HG03095 (cell line): Measurements from ENCODE around the gene KCNIP2.

Experiments used
- ATAC-seq: cut with Tn5 transposase; IDR thresholded peaks from one replicate; pipeline ENCODE4 v1.9.1; 2021; ENCODE audit warnings: moderate library complexity; ENCODE audit not compliant: unreplicated experiment

KCNIP2 gene

DNA sequence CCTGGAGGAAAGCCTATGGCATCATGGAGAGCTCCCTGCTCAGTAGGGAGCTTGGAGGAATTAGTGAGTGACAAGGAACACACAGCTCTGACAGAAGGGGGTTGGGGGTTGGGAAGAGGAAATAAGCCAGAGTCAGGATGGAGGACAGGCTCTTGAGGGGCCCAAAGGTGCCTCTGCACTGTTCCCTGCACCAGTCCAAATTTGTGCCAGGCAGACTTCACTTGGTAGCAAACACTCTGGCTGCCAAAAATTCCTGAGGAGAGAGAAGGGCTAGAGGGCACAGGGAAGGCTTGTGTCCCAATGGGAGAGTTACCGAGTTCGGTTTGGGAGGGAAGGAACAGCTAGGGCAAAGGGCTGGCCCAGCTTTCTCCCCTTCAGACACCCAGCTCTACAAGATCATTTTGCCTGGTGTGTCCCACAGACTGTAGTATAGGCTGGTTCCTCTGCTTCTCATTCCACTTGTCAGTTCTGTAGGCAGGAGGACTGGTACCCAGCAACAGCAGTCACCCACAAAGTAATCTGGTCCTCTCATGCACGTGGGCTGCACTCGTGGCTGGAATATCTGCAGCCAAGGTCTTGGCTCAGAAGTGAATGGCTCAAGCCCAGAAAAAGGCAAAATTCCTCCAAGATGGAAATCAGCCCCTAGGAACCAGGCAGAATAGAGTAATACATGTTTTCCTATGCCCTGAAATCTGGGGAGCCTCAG, 8.0 kb upstream of the KCNIP2 start:
- no peak for ATAC-seq

- ATAC-seq: no peak
Measured at GRCh38 chr10:101850749-101851148, 7.1 kb upstream of the KCNIP2 start.

DNA sequence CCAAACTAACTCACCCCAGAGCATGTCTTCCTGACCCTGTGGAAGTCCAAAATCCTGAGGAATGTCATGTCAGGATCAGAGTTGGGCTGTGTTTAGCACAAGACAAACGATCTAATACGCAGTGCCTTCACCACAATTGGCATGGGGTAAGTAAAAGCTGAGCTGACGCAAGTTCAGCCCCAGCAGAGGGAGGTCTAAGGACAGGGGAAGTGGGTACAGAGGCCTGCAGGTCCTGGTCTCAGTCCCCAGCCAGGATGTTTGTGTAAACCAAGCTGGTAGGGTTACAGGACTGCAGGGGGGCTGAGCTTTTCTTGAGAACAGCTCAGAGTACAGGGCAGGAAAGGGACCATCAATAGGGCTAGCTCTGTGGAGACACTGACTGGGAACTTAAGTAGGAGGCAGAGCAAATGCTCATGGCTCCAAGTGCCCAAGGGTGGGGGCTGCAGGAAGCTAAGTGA, 5.3 kb upstream of the KCNIP2 start:
- ATAC-seq: no peak

- ATAC-seq: no peak
Measured at GRCh38 chr10:101848408-101848807, 4.8 kb upstream of the KCNIP2 start.

- ATAC-seq: no peak
Measured at GRCh38 chr10:101845893-101846292, 2.3 kb upstream of the KCNIP2 start.

GRCh38 chr10:101841826-101842225, 1.8 kb downstream of the KCNIP2 start:
- ATAC-seq: no peak

GRCh38 chr10:101840741-101841453, 2.7 kb downstream of the KCNIP2 start:
- ATAC-seq: peak; percentile 58

- no peak for ATAC-seq
Measured at GRCh38 chr10:101840102-101840684, 3.4 kb downstream of the KCNIP2 start.

DNA sequence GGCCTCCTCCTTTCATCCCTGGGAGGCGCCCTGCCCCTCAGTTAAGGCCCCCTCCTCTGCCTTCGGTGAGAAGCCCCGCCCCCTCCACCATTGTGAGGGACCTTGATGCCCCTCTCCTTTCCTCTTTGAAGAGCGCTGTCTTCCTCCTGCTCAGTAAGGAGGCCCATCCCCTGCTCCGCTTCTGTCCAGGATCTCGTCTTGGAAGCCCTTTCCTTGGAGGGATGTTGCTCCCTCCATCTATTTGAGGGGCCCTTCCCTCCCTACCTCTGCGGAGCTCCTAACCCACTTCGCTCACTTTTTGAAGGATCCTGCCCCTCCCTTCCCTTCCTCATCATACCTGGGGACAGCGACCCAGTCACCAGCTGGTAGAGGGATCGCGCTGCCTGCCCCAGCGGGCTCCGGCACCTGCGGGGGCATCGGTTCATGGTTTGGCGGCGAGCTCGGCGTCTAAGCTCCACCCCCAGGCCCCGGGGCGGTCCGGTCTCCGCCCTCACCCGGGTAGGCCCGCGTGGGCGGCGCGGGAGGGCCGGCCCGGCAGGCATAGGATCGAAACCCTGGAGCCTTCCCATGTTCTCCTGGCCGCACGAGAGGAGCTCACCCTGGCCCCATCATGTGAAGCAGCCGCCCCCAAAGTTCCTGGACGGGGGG, 4.1 kb downstream of the KCNIP2 start:
- ATAC-seq: no peak

GRCh38 chr10:101839002-101839401, 4.6 kb downstream of the KCNIP2 start:
- no peak for ATAC-seq

- no peak for ATAC-seq
Measured at GRCh38 chr10:101838416-101838970, 5.1 kb downstream of the KCNIP2 start.

- no peak for ATAC-seq
Measured at GRCh38 chr10:101837748-101838147, 5.9 kb downstream of the KCNIP2 start.

GRCh38 chr10:101835362-101835761, 8.2 kb downstream of the KCNIP2 start:
- no peak for ATAC-seq

GRCh38 chr10:101834341-101834740, 9.3 kb downstream of the KCNIP2 start:
- no peak for ATAC-seq

- ATAC-seq: no peak
Measured at GRCh38 chr10:101833466-101833865, 10.1 kb downstream of the KCNIP2 start.

GRCh38 chr10:101832325-101832771, 11.3 kb downstream of the KCNIP2 start:
- ATAC-seq: no peak

GRCh38 chr10:101831169-101831811, 12.3 kb downstream of the KCNIP2 start:
- ATAC-seq: no peak

GRCh38 chr10:101830322-101831168, 13.1 kb downstream of the KCNIP2 start:
- ATAC-seq: peak; percentile 51

DNA sequence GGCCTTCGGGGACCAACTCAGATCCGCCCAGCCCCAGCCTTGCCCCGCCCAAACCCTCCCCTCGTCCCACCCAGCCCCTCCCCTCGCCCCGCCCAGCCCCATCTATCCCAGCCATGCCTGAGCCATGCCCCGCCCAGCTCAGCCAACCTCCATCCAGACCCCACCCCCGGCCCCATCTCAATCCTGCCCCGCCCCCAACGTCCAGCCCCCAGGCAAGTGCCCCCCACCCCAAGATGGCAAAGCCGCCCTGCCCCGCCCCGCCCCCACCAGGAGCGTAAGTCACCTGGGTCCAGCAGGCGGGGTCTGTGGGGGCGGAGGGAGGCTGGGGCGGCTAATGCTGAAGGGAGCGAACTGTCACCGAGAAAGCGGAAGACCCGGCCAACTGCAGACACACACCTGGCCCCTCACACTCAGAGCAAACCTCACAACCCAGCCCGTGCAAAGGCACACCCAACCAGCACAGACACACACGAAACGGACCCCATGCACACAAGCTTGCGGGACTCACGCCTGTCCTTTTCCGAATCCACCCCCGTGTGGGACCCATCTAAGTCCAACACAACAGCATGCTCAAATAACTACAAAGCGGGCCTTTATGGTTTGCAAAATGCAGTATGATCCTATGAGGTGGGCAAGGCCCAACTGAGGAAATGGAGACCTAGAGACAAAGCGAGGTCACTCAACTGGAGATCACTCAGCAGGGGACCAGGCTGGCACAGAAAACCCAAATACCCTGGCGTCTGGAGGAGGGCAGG, 13.9 kb downstream of the KCNIP2 start:
- ATAC-seq: peak; percentile 3
